H1 (cell line): ENCODE results near the gene FRMD5. TPM values are rescaled to one million over a fixed set of nuclear protein-coding genes. Genes with fewer than 3 reads are reported as not detected.

Experiments used
- CTCF ChIA-PET: fragments of 300-600 bp; sonication (Branson Sonifier 250); formaldehyde crosslinking; loops from one replicate; lab custom pipeline; 2021; ENCODE audit not compliant: partially characterized antibody; lab: Charles Lee
- POLR2A ChIA-PET: fragments of 300-600 bp; sonication (Branson Sonifier 250); formaldehyde crosslinking; loops from one replicate; lab custom pipeline; 2021; ENCODE audit warnings: inconsistent platforms; ENCODE audit not compliant: partially characterized antibody; lab: Charles Lee
- DNase-seq, 2 experiments: peaks; one replicate each; pipeline versions ENCODE4 v3.0.0 to v3.0.0-alpha.2; 2010 to 2022; ENCODE audit warnings: low spot score in 2 of 2, low read depth in 1 of 2, mixed read lengths in 1 of 2
- FAIRE-seq: peaks from 2 replicates; lab custom pipeline; 2011; peaks lifted over from hg19 to GRCh38; lab: Jason Lieb, UNC
- H2AFZ ChIP-seq: 2 replicates; pipeline ENCODE4 v1.8.1; 2012; ENCODE audit warnings: low read length, inconsistent platforms
- H2AK5ac ChIP-seq: 2 replicates; pipeline ENCODE4 v1.6.1; 2013; ENCODE audit warnings: low read depth, low read length
- H2BK120ac ChIP-seq: replicated peaks from 2 replicates; pipeline ENCODE3; 2013; ENCODE audit warnings: low read depth, low read length, inconsistent platforms
- H2BK12ac ChIP-seq: 2 replicates; pipeline ENCODE4 v1.6.1; 2013; ENCODE audit warnings: low read depth, low read length
- H2BK15ac ChIP-seq: 2 replicates; pipeline ENCODE4 v1.6.1; 2013; ENCODE audit warnings: low read length
- H2BK20ac ChIP-seq: 2 replicates; pipeline ENCODE4 v1.6.1; 2013; ENCODE audit warnings: low read length
- H2BK5ac ChIP-seq: 2 replicates; pipeline ENCODE4 v1.6.1; 2013; ENCODE audit warnings: low read depth, low read length
- H3K14ac ChIP-seq: 2 replicates; pipeline ENCODE4 v1.6.1; 2013; ENCODE audit warnings: inconsistent platforms; ENCODE audit not compliant: insufficient read length
- H3K18ac ChIP-seq: 2 replicates; pipeline ENCODE4 v1.6.1; 2013; ENCODE audit warnings: low read length; ENCODE audit errors: extremely low read depth
- H3K23ac ChIP-seq: 2 replicates; pipeline ENCODE4 v1.6.1; 2013; ENCODE audit warnings: inconsistent platforms; ENCODE audit not compliant: insufficient read length
- H3K23me2 ChIP-seq: 2 replicates; pipeline ENCODE4 v1.6.1; 2013; ENCODE audit warnings: low read depth, low read length
- H3K27ac ChIP-seq: 2 replicates; pipeline ENCODE4 v1.6.1; 2011; ENCODE audit warnings: low read depth, low read length, inconsistent platforms
- H3K27me3 ChIP-seq, 4 experiments: replicated peaks in 1 of 4; 1 replicate in 1 of 4; 2 replicates in 3 of 4; pipeline versions ENCODE4 v1.6.1 to v1.8.1; 2011 to 2013; ENCODE audit warnings: low read length in 3 of 4, mild to moderate bottlenecking in 3 of 4, inconsistent platforms in 2 of 4, mixed read lengths in 2 of 4, moderate library complexity in 1 of 4; ENCODE audit not compliant: control insufficient read depth in 3 of 4, insufficient read depth in 3 of 4; ENCODE audit errors: extremely low read depth in 1 of 4
- H3K36me3 ChIP-seq, 4 experiments: 2 replicates each; pipeline versions ENCODE4 v1.6.1 to v1.8.1; 2011 to 2013; ENCODE audit warnings: mild to moderate bottlenecking in 4 of 4, low read length in 3 of 4, moderate library complexity in 2 of 4, control low read depth in 1 of 4, inconsistent platforms in 1 of 4; ENCODE audit not compliant: insufficient read depth in 4 of 4, control insufficient read depth in 2 of 4
- H3K4ac ChIP-seq: replicated peaks from 2 replicates; pipeline ENCODE3; 2013; ENCODE audit warnings: low read length, low read depth, mixed read lengths, inconsistent platforms; ENCODE audit not compliant: insufficient read length
- H3K4me1 ChIP-seq, 4 experiments: replicated peaks in 1 of 4; 1 replicate in 1 of 4; 2 replicates in 3 of 4; pipeline versions ENCODE4 v1.6.1 to v1.8.1; 2011 to 2013; ENCODE audit warnings: low read length in 3 of 4, inconsistent platforms in 2 of 4, mixed read lengths in 1 of 4; ENCODE audit not compliant: insufficient read depth in 4 of 4, control insufficient read depth in 3 of 4
- H3K4me2 ChIP-seq, 2 experiments: 2 replicates each; pipeline versions ENCODE4 v1.6.1 to v1.8.1; 2011 to 2013; ENCODE audit warnings: low read depth in 2 of 2, low read length in 2 of 2, control low read depth in 1 of 2, inconsistent platforms in 1 of 2, mild to moderate bottlenecking in 1 of 2; ENCODE audit not compliant: insufficient read depth in 1 of 2
- H3K4me3 ChIP-seq, 4 experiments: fragments of 200-600, 300-600 bp in 1 of 4; sonication (generic), shearing (Covaris generic), sonication (Bioruptor Twin) in 1 of 4; 2 replicates each; pipeline versions ENCODE4 v1.5.1 to v1.8.1; 2011 to 2016; ENCODE audit warnings: low read length in 4 of 4, low read depth in 3 of 4, control low read depth in 2 of 4, inconsistent platforms in 2 of 4, mild to moderate bottlenecking in 2 of 4, mixed read lengths in 1 of 4, moderate library complexity in 1 of 4; ENCODE audit not compliant: insufficient read depth in 2 of 4; ENCODE audit errors: extremely low read depth in 1 of 4
- H3K56ac ChIP-seq: replicated peaks from 2 replicates; pipeline ENCODE3; 2013; ENCODE audit warnings: low read depth, mild to moderate bottlenecking, mixed read lengths, low read length, inconsistent platforms; ENCODE audit not compliant: insufficient read length
- H3K79me1 ChIP-seq: 2 replicates; pipeline ENCODE4 v1.6.1; 2013; ENCODE audit warnings: low read depth, low read length, control low read depth
- H3K79me2 ChIP-seq, 2 experiments: 2 replicates each; pipeline versions ENCODE4 v1.6.1 to v1.8.1; 2012 to 2013; ENCODE audit warnings: low read length in 2 of 2, mild to moderate bottlenecking in 2 of 2, inconsistent platforms in 1 of 2; ENCODE audit not compliant: insufficient read depth in 2 of 2, control insufficient read depth in 1 of 2
- H3K9ac ChIP-seq, 4 experiments: replicated peaks in 1 of 4; 1 replicate in 1 of 4; 2 replicates in 3 of 4; pipeline versions ENCODE4 v1.6.1 to v1.8.1; 2011 to 2013; ENCODE audit warnings: low read depth in 3 of 4, low read length in 3 of 4, control low read depth in 2 of 4, mild to moderate bottlenecking in 2 of 4, moderate library complexity in 2 of 4, inconsistent platforms in 1 of 4; ENCODE audit errors: extremely low read depth in 1 of 4
- H3K9me3 ChIP-seq, 2 experiments: 2 replicates each; pipeline versions ENCODE4 v1.6.1 to v1.8.1; 2012 to 2013; ENCODE audit warnings: mild to moderate bottlenecking in 2 of 2, moderate library complexity in 2 of 2, control low read depth in 1 of 2, inconsistent platforms in 1 of 2, low read depth in 1 of 2, low read length in 1 of 2, mixed read lengths in 1 of 2; ENCODE audit not compliant: insufficient read depth in 2 of 2
- H4K20me1 ChIP-seq, 2 experiments: replicated peaks in 1 of 2; 2 replicates each; pipeline versions ENCODE3 to v1.8.1; 2011 to 2013; ENCODE audit warnings: inconsistent platforms in 2 of 2, low read length in 2 of 2, mild to moderate bottlenecking in 1 of 2; ENCODE audit not compliant: insufficient read depth in 2 of 2, control insufficient read depth in 1 of 2
- H4K5ac ChIP-seq: 2 replicates; pipeline ENCODE4 v1.6.1; 2013; ENCODE audit warnings: low read length, low read depth, mixed read lengths, inconsistent platforms; ENCODE audit not compliant: insufficient read length
- H4K8ac ChIP-seq: 2 replicates; pipeline ENCODE4 v1.8.0; 2013; ENCODE audit warnings: mild to moderate bottlenecking, moderate library complexity, low read length, inconsistent platforms; ENCODE audit not compliant: insufficient read depth; ENCODE audit errors: extremely low read depth
- H4K91ac ChIP-seq: replicated peaks from 2 replicates; pipeline ENCODE3; 2013; ENCODE audit warnings: low read length, mixed read lengths, inconsistent platforms; ENCODE audit not compliant: insufficient read length
- CBX5 ChIP-seq: fragments of 300-800, 300-1000 bp; sonication (generic); IDR thresholded peaks from 2 replicates; pipeline ENCODE4 v1.7.1; 2016; ENCODE audit warnings: antibody characterized with exemption, low read length, low read depth
- CHD1 ChIP-seq: IDR thresholded peaks from 2 replicates; pipeline ENCODE4 v1.6.1; 2012; ENCODE audit warnings: low read depth, low read length, improper control_type of control experiment
- EP300 ChIP-seq, 2 experiments: IDR thresholded peaks; 1 replicate in 1 of 2; 2 replicates in 1 of 2; pipeline ENCODE4 v1.6.1; 2011 to 2012; ENCODE audit warnings: low read depth in 2 of 2, low read length in 2 of 2, mild to moderate bottlenecking in 2 of 2, borderline replicate concordance in 1 of 2, inconsistent platforms in 1 of 2, moderate library complexity in 1 of 2
- JUN ChIP-seq: IDR thresholded peaks from 2 replicates; pipeline ENCODE4 v1.6.1; 2011; ENCODE audit warnings: low read depth, mild to moderate bottlenecking, improper control_type of control experiment, low read length
- RBBP5 ChIP-seq: IDR thresholded peaks from 2 replicates; pipeline ENCODE4 v1.7.1; 2012; ENCODE audit warnings: low read depth, mild to moderate bottlenecking, inconsistent platforms, low read length, moderate library complexity, borderline replicate concordance
- RFX5 ChIP-seq: IDR thresholded peaks from 2 replicates; pipeline ENCODE4 v1.6.1; 2011; ENCODE audit warnings: low read depth, low read length, improper control_type of control experiment, borderline replicate concordance
- RXRA ChIP-seq: IDR thresholded peaks from 2 replicates; pipeline ENCODE4 v1.6.1; 2011; ENCODE audit warnings: low read depth, mild to moderate bottlenecking, low read length, moderate library complexity; ENCODE audit not compliant: insufficient read depth
- SP2 ChIP-seq: IDR thresholded peaks from 2 replicates; pipeline ENCODE4 v1.6.1; 2012; ENCODE audit warnings: mild to moderate bottlenecking, low read length, inconsistent platforms
- USF2 ChIP-seq: IDR thresholded peaks from 2 replicates; pipeline ENCODE4 v1.6.1; 2011; ENCODE audit warnings: low read length, improper control_type of control experiment
- WGBS, 2 experiments: shearing (Covaris generic) in 1 of 2; methylation state at CpG; one replicate each; pipeline versions ENCODE4 v1.1.6 to v1.1.7; 2013 to 2015; ENCODE audit warnings: low lambda C conversion rate in 2 of 2, mixed read lengths in 2 of 2, inconsistent platforms in 1 of 2, low coverage in 1 of 2, missing lambda C conversion rate in 1 of 2; ENCODE audit not compliant: insufficient replicate concordance in 2 of 2, insufficient coverage in 1 of 2, insufficient read length in 1 of 2; ENCODE audit errors: extremely low coverage in 1 of 2, missing lambda C conversion rate in 1 of 2; 5-methylcytosine and 5-hydroxymethylcytosine counted together
- polyA plus RNA-seq, 7 experiments: library from polyadenylated mRNA; depleted of rRNA in 3 of 7; stranded (reverse) in 5 of 7; unstranded in 2 of 7; fragments of >200 nt in 5 of 7; fragments of 200-250 nt in 2 of 7; gene quantifications; 1 replicate in 5 of 7; 2 replicates in 1 of 7; 4 replicates in 1 of 7; pipeline versions ENCODE4 v1.2.1 to v1.2.3, GENCODE V29; 2011 to 2013; ENCODE audit warnings: missing spikeins in 2 of 7, mixed read lengths in 2 of 7
- total RNA-seq: library from RNA; stranded (reverse); fragmentation: NEBNext Ultra II Directional; extraction: Animal tissue kit (Norgen Biotek cat#: 25700); gene quantifications from 2 replicates; pipeline ENCODE4 v1.2.1, GENCODE V29; 2021

Gene FRMD5
- total and polyA plus RNA-seq, 2 of the 8 experiments (the other 6 are each of a cell fraction or from before 2014, with no cell fraction given), result 10.1 to 12.6 TPM

- no peaks in the 10 kb centered on the region for H3K4me1 ChIP-seq
- H4K8ac ChIP-seq, result no peak overlapping the region
- H4K5ac ChIP-seq, result no peak overlapping the region
- ChIA-PET POLR2A (no interaction called here), CTCF (interaction anchor here (0.6 to 1.5 kb wide), 3 partner anchors 10 to 148 kb away, joined by 3 to 4 read pairs (median 4); no protein-coding TSS in a partner anchor)
- DNase-seq, result no peak
- H3K79me2 ChIP-seq, result no peaks in the 10 kb centered on the region
- H3K9me3 ChIP-seq, result no peaks in the 10 kb centered on the region
- FAIRE-seq, result no peak
- H3K79me1 ChIP-seq, result no peaks in the 10 kb centered on the region
- no peak overlapping the region for H3K4me2 ChIP-seq
- H3K23me2 ChIP-seq, result no peaks in the 10 kb centered on the region
- TF ChIP-seq USF2, result no peak
- TF ChIP-seq CBX5, result no peak
- TF ChIP-seq RFX5, result no peak
- TF ChIP-seq RXRA, result no peak
- no peak for TF ChIP-seq JUN
- no peak for TF ChIP-seq CHD1
- no peak for TF ChIP-seq EP300 (IDR thresholded peaks at IDR 0.05; ENCODE audit: borderline replicate concordance in 1 of 2, low read depth in 2 of 2, low read length in 2 of 2)
- TF ChIP-seq RBBP5, result no peak
- TF ChIP-seq SP2, result no peak
- no peak overlapping the region for H2AK5ac ChIP-seq
- no peak overlapping the region for H2BK12ac ChIP-seq
- H2BK5ac ChIP-seq, result no peak overlapping the region
- no peak overlapping the region for H2BK15ac ChIP-seq
- no peak overlapping the region for H2BK20ac ChIP-seq
- H3K9ac ChIP-seq, result no peak overlapping the region
- WGBS, 2 experiments, result 87% methylated on average over 1 of the region's 1 CpG; no CpG with 5 or more reads in 1 of the 2 experiments
- no peak overlapping the region for H3K4ac ChIP-seq
- H3K14ac ChIP-seq, result no peak overlapping the region
- H3K27ac ChIP-seq, result no peak overlapping the region
- no peak overlapping the region for H3K23ac ChIP-seq
- no peak overlapping the region for H3K4me3 ChIP-seq
- no peak overlapping the region for H3K56ac ChIP-seq
- H3K27me3 ChIP-seq, result no peaks in the 10 kb centered on the region
- H3K18ac ChIP-seq, result no peak overlapping the region
- no peak overlapping the region for H4K91ac ChIP-seq
- H2BK120ac ChIP-seq, result no peak overlapping the region
- no peaks in the 10 kb centered on the region for H3K36me3 ChIP-seq
- no peak overlapping the region for H2AFZ ChIP-seq
- H4K20me1 ChIP-seq, result peaks cover 0 to 1% of the 10 kb centered on the region in 2 experiments
Observed at GRCh38 chr15:44144184-44144583, 50.9 kb downstream of the FRMD5 start.
